ENCODE measurements around the gene BST2. TPM values are rescaled to one million over a fixed set of nuclear protein-coding genes. Genes with fewer than 3 reads are reported as not detected.
A peak's percentile ranks its signal among the peaks of the same experiment; 100 is the strongest.

BST2 gene
- total and polyA plus RNA-seq, 8 donors = 3.9 to 34.6 (median 16.5) TPM

- WGBS, 2 donors = 0 to 1% methylated on average over 54 to 85 of the region's 85 CpGs
- Histone ChIP-seq H3K27me3 (no peaks in the 10 kb centered on the region), H3K36me3 (peaks cover 0 to 3% (median 0%) of the 10 kb centered on the region in 3 donors), H3K9me3 (no peaks in the 10 kb centered on the region), H3K4me1 (peaks cover 0 to 5% (median 0%) of the 10 kb centered on the region in 3 donors), H3K27ac (peak within 1 kb of the TSS; percentile 31 to 84 (median 62)), H3K4me3 (peak within 1 kb of the TSS; percentile 70 to 90 (median 86))
- intact Hi-C loops (cut with DNase I) = no loop called here
- FAIRE-seq = peak; percentile 89
- no peak for TF ChIP-seq CTCF (IDR thresholded peaks at IDR 0.05)
- peak; percentile 97 to 98 (median 98) for ATAC-seq
- peak; percentile 94 to 98 (median 98) for DNase-seq
These were observed 14.4 kb upstream of the BST2 start, which contains the start of gene MVB12A for GRCh38 chr19:17419621-17420474. TSS of gene MVB12A (plus strand) at chr19:17420047. CDS start at chr19:17420136, 89 bp downstream.

GRCh38 chr19:17419154-17419620 is 13.8 kb upstream of the BST2 start:
- FAIRE-seq = no peak
- no peak for DNase-seq
- Histone ChIP-seq H3K36me3 (peaks cover 0 to 3% (median 0%) of the 10 kb centered on the region in 3 donors), H3K27ac (peak overlapping the region; percentile 31 to 84 (median 62)), H3K4me3 (peak overlapping the region; percentile 12 to 90 (median 86)), H3K27me3 (no peaks in the 10 kb centered on the region), H3K4me1 (peaks cover 0 to 5% (median 0%) of the 10 kb centered on the region in 3 donors), H3K9me3 (no peaks in the 10 kb centered on the region)
- intact Hi-C loops (cut with DNase I) = no loop called here
- 30% methylated on average over 8 of the region's 8 CpGs for WGBS, 2 donors
- no peak for ATAC-seq
- TF ChIP-seq CTCF (IDR thresholded peaks at IDR 0.05) = no peak

- DNase-seq (no peak), FAIRE-seq (no peak), ATAC-seq (no peak)
- 60 to 61% methylated on average over 3 of the region's 3 CpGs for WGBS, 2 donors
- H3K4me3 ChIP-seq = no peak overlapping the region
- no peak overlapping the region for H3K27ac ChIP-seq
- peaks cover 0 to 5% (median 0%) of the 10 kb centered on the region in 3 donors for H3K4me1 ChIP-seq
- intact Hi-C loops (cut with DNase I) = no loop called here
- H3K36me3 ChIP-seq = no peaks in the 10 kb centered on the region
- no peak for TF ChIP-seq CTCF (IDR thresholded peaks at IDR 0.05)
- H3K27me3 ChIP-seq = no peaks in the 10 kb centered on the region
- H3K9me3 ChIP-seq = no peaks in the 10 kb centered on the region
These were observed 13.3 kb upstream of the BST2 start for GRCh38 chr19:17418710-17419109.

- intact Hi-C loops (cut with DNase I) = no loop called here
- WGBS, 2 donors = 43 to 53% methylated on average over 6 of the region's 6 CpGs
- no peak for TF ChIP-seq CTCF (IDR thresholded peaks at IDR 0.05)
- Histone ChIP-seq H3K27ac (no peak overlapping the region), H3K4me1 (peaks cover 0 to 5% (median 0%) of the 10 kb centered on the region in 3 donors), H3K27me3 (no peaks in the 10 kb centered on the region), H3K36me3 (no peaks in the 10 kb centered on the region), H3K9me3 (no peaks in the 10 kb centered on the region), H3K4me3 (no peak overlapping the region)
- DNase-seq (no peak), ATAC-seq (no peak), FAIRE-seq (no peak)
These were observed 9.7 kb upstream of the BST2 start for GRCh38 chr19:17415121-17415520.

GRCh38 chr19:17414097-17414496 is 8.7 kb upstream of the BST2 start:
- no peak overlapping the region for H3K27ac ChIP-seq
- intact Hi-C loops (cut with DNase I) = no loop called here
- no peak for ATAC-seq

More at GRCh38 chr19:17414097-17414496, 8.7 kb upstream of the BST2 start:
- Histone ChIP-seq H3K36me3 (no peaks in the 10 kb centered on the region), H3K4me3 (no peak overlapping the region), H3K9me3 (no peaks in the 10 kb centered on the region), H3K4me1 (peaks cover 0 to 2% (median 0%) of the 10 kb centered on the region in 3 donors), H3K27me3 (no peaks in the 10 kb centered on the region)
- WGBS, 2 donors = 60 to 80% methylated on average over 8 of the region's 8 CpGs
- no peak for FAIRE-seq
- no peak for DNase-seq
- no peak for TF ChIP-seq CTCF (IDR thresholded peaks at IDR 0.05)
